HepG2 (cell line): ENCODE data around the gene TNFRSF21. TPM values are rescaled to one million over a fixed set of nuclear protein-coding genes. Genes with fewer than 3 reads are reported as not detected.

ENCODE experiments used
- FOXO1 ChIP-seq: sonication (generic); formaldehyde crosslinking; IDR thresholded peaks from 2 replicates; pipeline ENCODE4 v1.4.0; 2020; ENCODE audit warnings: missing genetic modification reagents
- GZF1 ChIP-seq: sonication (generic); formaldehyde crosslinking; IDR thresholded peaks from 2 replicates; pipeline ENCODE4 v1.5.1; 2020; ENCODE audit warnings: mild to moderate bottlenecking, missing genetic modification reagents
- IKZF5 ChIP-seq: IDR thresholded peaks from 2 replicates; pipeline ENCODE4 v1.6.1; 2018; ENCODE audit warnings: missing genetic modification reagents, mild to moderate bottlenecking, missing compliant biosample characterization
- KAT2B ChIP-seq: fragments of 150-350 bp; IDR thresholded peaks from 2 replicates; pipeline ENCODE4 v1.6.1; 2014; ENCODE audit warnings: low read depth, low read length, borderline replicate concordance
- SIN3B ChIP-seq: fragments of 150-350 bp; IDR thresholded peaks from 2 replicates; pipeline ENCODE4 v1.6.1; 2014; ENCODE audit warnings: low read length
- SP2 ChIP-seq: sonication (generic); formaldehyde crosslinking; IDR thresholded peaks from 2 replicates; pipeline ENCODE4 v1.5.1; 2020; ENCODE audit warnings: mild to moderate bottlenecking, missing genetic modification reagents
- TBL1XR1 ChIP-seq: fragments of 150-350 bp; IDR thresholded peaks from 2 replicates; pipeline ENCODE4 v1.6.1; 2014; ENCODE audit warnings: borderline replicate concordance, low read length; ENCODE audit not compliant: partially characterized antibody
- ZBTB40 ChIP-seq, 2 experiments: fragments of 450-650 bp in 1 of 2; sonication (generic) in 1 of 2; formaldehyde crosslinking in 1 of 2; IDR thresholded peaks; 2 replicates each; pipeline versions ENCODE4 v1.6.1 to v1.8.0; 2016 to 2022; ENCODE audit warnings: antibody characterized with exemption in 1 of 2, mild to moderate bottlenecking in 1 of 2, missing genetic modification reagents in 1 of 2
- ZNF207 ChIP-seq: fragments of 450-650 bp; IDR thresholded peaks from 2 replicates; pipeline ENCODE4 v1.6.1; 2016; ENCODE audit warnings: antibody characterized with exemption, borderline replicate concordance
- ZNF605 ChIP-seq: sonication (generic); formaldehyde crosslinking; IDR thresholded peaks from 2 replicates; pipeline ENCODE4 v1.8.0; 2022; ENCODE audit warnings: mild to moderate bottlenecking, missing genetic modification reagents
- ZNF639 ChIP-seq: conservative IDR thresholded peaks from 2 replicates; pipeline ENCODE4 v1.6.1; 2018; ENCODE audit warnings: missing genetic modification reagents
- ZNF670 ChIP-seq: sonication (generic); formaldehyde crosslinking; IDR thresholded peaks from 2 replicates; pipeline ENCODE4 v1.8.0; 2022; ENCODE audit warnings: mild to moderate bottlenecking, missing genetic modification reagents, borderline replicate concordance
- ZNF747 ChIP-seq: sonication (generic); formaldehyde crosslinking; IDR thresholded peaks from 2 replicates; pipeline ENCODE4 v1.8.1; 2023; ENCODE audit warnings: missing genetic modification reagents, mild to moderate bottlenecking, borderline replicate concordance
- polyA plus RNA-seq, 8 experiments: library from polyadenylated mRNA; depleted of rRNA in 3 of 8; stranded (reverse) in 7 of 8; unstranded in 1 of 8; fragments of >200 nt; fragmentation: Illumina TruSeq in 4 of 8; extraction: Trizol in 4 of 8; gene quantifications; 2 replicates each; pipeline versions ENCODE4 v1.2.1 to v1.2.3, GENCODE V29; 2011 to 2016; ENCODE audit warnings: low read depth in 4 of 8, missing spikeins in 1 of 8, mixed read lengths in 1 of 8; ENCODE audit not compliant: insufficient read depth in 1 of 8
- total RNA-seq, 5 experiments: library from RNA; depleted of rRNA; stranded (reverse); fragments of >200 nt; fragmentation: Illumina TruSeq; extraction: Trizol; gene quantifications; 2 replicates each; pipeline ENCODE4 v1.2.3, GENCODE V29; 2016; ENCODE audit warnings: low read depth in 1 of 5

The TNFRSF21 gene
- total and polyA plus RNA-seq, 2 of the 13 experiments (the other 11 are each of a cell fraction or from before 2014, with no cell fraction given): 24.8 to 46.3 TPM

GRCh38 chr6:47309291-47310130, at the start of gene TNFRSF21 (continued):
- no peak for TF ChIP-seq KAT2B
- TF ChIP-seq SP2 (CRISPR knock-in tag): no peak
- no peak for TF ChIP-seq ZNF207
- TF ChIP-seq FOXO1 (CRISPR knock-in tag): 0 out of 2 replicates have a peak, but pooled peaks have one; percentile 62
- TF ChIP-seq IKZF5: peak; percentile 98
- peak; percentile 57; the same call in 1 of the 2 replicates for TF ChIP-seq SIN3B
- peak; percentile 77; the same call in 1 of the 2 replicates for TF ChIP-seq ZNF747 (CRISPR knock-in tag)
- TF ChIP-seq GZF1 (CRISPR knock-in tag): peak; percentile 91; the same call in 1 of the 2 replicates
- TF ChIP-seq ZNF670: 0 out of 2 replicates have a peak, but pooled peaks have one; percentile 9
- TF ChIP-seq ZNF605 (CRISPR knock-in tag): peak; percentile 95
- TF ChIP-seq ZNF639 (CRISPR knock-in tag): peak; percentile 82
- TF ChIP-seq ZBTB40 (IDR thresholded peaks at IDR 0.05): no peak
- peak; percentile 57 for TF ChIP-seq ZBTB40 (CRISPR knock-in tag; IDR thresholded peaks at IDR 0.05)
- peak; percentile 76 for TF ChIP-seq TBL1XR1
